ENCODE measurements around the gene SOS1.

Gene SOS1

DNA sequence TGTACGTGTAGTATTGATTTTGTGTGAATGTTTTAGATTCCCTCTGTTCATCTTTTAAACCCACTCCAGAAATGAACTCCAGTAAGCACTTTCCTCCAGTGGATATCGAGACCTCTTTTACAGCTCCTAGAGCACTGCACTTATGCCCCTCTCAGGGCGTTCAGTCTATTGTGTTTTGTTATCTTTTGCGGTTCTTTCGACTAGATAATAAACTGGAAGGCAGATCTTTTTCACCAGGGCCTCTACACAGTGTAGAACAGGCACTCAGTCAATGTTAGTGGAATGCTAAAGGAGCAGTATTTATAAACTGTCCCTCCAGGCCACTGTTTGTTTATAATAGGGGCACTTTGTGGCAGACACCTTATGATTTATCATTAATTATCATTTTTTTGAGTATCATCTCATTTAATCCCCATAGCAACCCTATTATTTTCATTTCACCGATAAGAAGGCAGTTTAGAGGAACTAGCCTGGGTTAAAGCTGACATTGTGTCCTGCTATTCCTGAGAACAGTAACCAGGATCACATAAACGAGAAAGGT, 742 bp upstream of the SOS1 start:
- H3K27ac ChIP-seq (ENCODE audit: low read depth, low read length), result peak overlapping the region; percentile 90

DNA sequence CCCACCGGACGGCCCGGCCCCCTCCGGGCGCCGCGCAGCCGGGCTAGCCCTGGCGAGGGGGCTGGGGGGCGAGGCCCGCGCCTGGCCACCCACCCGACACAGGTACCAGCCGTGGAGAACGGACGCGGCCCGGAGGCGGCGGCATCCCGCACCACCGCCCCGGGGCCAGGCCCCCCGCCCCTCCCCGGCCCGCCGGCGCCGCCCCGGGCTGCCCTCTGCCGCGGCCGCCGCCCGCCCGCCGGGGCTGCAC, 405 bp downstream of the SOS1 start:
- H3K4me3 ChIP-seq (ENCODE audit: low read depth, low read length), result peak overlapping the region; percentile 87; the same call in 1 of the 2 replicates
- H3K36me3 ChIP-seq (ENCODE audit: control insufficient read depth, insufficient read depth, low read length), result peaks cover 17% of the 10 kb centered on the region
- H3K27ac ChIP-seq (ENCODE audit: low read depth, low read length), result peak overlapping the region; percentile 90
- H3K9ac ChIP-seq (ENCODE audit: low read depth, low read length), result peak overlapping the region; percentile 55; the same call in 1 of the 2 replicates
- H3K27me3 ChIP-seq (ENCODE audit: control insufficient read depth, insufficient read depth, low read length), result no peaks in the 10 kb centered on the region
- H3K4me1 ChIP-seq (ENCODE audit: control insufficient read depth, insufficient read depth, low read length), result peaks cover 26% of the 10 kb centered on the region
- no peaks in the 10 kb centered on the region for H3K9me3 ChIP-seq (ENCODE audit: control insufficient read depth, insufficient read depth, low read length)

More for the DNA sequence above, 742 bp upstream of the SOS1 start:
- H3K9ac ChIP-seq (ENCODE audit: low read depth, low read length), result peak overlapping the region; percentile 45; the same call in 1 of the 2 replicates
- peaks cover 26% of the 10 kb centered on the region for H3K4me1 ChIP-seq (ENCODE audit: control insufficient read depth, insufficient read depth, low read length)
- peak overlapping the region; percentile 87 for H3K4me3 ChIP-seq (ENCODE audit: low read depth, low read length)
- H3K36me3 ChIP-seq (ENCODE audit: control insufficient read depth, insufficient read depth, low read length), result peaks cover 6% of the 10 kb centered on the region
- no peaks in the 10 kb centered on the region for H3K9me3 ChIP-seq (ENCODE audit: control insufficient read depth, insufficient read depth, low read length)
- H3K27me3 ChIP-seq (ENCODE audit: control insufficient read depth, insufficient read depth, low read length), result no peaks in the 10 kb centered on the region

DNA sequence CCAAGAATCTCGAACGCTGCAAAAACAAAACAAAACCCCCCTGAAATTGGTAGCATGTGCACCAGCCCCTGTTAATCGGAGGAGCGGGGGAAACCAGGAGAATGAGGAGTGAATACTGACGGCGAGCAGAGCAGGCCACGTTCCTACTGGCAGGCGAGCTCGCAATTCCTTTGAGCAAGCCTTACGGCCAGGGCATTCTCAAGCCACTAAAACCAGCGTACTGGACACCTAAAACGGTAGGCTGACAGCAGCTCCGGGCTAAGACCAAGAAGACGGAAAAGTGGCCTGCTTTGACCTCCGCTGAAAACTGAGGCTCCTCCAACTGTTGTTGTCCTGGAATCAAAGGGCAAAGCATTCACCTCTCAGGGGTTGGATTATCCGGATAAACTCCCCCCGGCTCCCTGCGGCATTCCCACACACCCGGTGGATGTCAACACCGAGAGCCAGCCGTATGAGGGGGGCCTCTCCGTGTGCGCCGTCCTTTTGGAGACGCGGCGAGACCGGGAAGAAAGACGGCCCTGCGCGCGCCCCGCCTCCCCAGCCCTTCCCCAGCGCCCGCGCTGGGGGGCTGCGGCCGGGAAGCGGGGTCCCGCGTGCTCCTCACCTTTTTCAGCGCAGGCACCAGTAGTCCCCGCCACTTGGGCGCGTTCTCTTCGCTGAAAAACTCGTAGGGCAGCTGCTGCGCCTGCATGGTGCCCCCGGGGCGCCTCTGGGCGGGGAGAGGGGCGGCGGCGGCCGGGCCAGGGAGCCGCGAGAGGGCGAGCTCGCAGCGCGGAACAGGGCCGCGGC, 925 bp downstream of the SOS1 start:
- Histone ChIP-seq H3K4me3 (ENCODE audit: low read depth, low read length) (peak overlapping the region; percentile 87), H3K4me1 (ENCODE audit: control insufficient read depth, insufficient read depth, low read length) (peaks cover 21% of the 10 kb centered on the region)

DNA sequence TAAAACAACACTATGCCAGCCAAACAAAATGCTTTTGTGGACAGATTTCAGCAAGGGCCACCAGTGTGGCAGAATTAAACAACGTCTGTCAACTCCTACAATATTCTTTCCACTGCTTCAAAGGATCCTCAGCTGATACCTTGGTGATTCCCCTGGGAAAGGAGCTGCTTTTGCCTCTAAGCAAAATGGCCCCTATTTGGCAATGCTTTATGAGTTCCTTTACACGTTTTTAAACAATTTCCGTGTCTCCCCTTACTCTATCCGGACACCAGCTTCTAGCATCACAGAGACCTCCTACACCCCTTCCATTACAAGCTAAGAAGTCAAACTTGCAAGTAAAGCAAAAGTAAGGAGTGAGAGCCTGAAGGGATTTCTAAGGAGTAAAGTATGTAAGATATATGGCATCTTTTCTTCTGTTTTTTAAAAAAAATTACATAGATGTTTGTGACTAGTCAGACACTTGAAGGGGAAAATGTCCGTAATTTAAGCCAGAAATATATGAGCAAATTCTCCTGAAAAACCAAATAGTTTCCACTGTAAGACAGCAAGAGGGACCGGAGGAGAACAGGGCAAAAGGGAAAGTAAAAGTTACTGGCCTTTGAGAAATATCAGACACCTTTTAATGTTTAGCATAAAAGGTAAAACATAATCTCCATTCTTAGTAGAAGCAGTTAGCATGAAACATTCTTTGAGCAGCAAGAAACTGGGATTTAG, 1.9 kb downstream of the SOS1 start:
- H3K27ac ChIP-seq (ENCODE audit: low read depth, low read length), result no peak overlapping the region
- peak overlapping the region; percentile 87 for H3K4me3 ChIP-seq (ENCODE audit: low read depth, low read length)
- no peaks in the 10 kb centered on the region for H3K27me3 ChIP-seq (ENCODE audit: control insufficient read depth, insufficient read depth, low read length)

More for the DNA sequence above, 925 bp downstream of the SOS1 start:
- peak overlapping the region; percentile 55 for H3K9ac ChIP-seq (ENCODE audit: low read depth, low read length)
- no peaks in the 10 kb centered on the region for H3K27me3 ChIP-seq (ENCODE audit: control insufficient read depth, insufficient read depth, low read length)
- peaks cover 17% of the 10 kb centered on the region for H3K36me3 ChIP-seq (ENCODE audit: control insufficient read depth, insufficient read depth, low read length)
- peak overlapping the region; percentile 90 for H3K27ac ChIP-seq (ENCODE audit: low read depth, low read length)
- no peaks in the 10 kb centered on the region for H3K9me3 ChIP-seq (ENCODE audit: control insufficient read depth, insufficient read depth, low read length)

DNA sequence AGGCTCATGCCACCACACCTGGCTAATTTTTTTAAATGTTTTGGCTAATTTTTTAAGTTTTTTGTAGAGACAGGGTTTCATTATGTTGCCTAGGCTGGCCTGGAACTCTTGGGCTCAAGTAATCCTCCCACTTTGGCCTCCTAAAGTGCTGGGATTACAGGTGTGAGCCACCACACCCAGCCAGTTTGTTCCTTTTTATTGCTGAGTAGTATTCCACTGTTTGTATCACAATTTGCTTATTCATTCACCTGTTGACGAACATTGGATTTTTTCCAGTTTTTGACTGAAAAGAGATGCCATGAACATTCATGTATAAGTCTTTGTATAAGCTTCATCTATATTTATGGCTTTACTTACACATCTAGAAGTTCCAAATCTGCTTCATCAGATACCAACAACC, 5.3 kb downstream of the SOS1 start:
- Histone ChIP-seq H3K4me1 (ENCODE audit: control insufficient read depth, insufficient read depth, low read length) (peaks cover 14% of the 10 kb centered on the region), H3K27me3 (ENCODE audit: control insufficient read depth, insufficient read depth, low read length) (no peaks in the 10 kb centered on the region), H3K4me3 (ENCODE audit: low read depth, low read length) (no peak overlapping the region)

More for the DNA sequence above, 1.9 kb downstream of the SOS1 start:
- Histone ChIP-seq H3K4me1 (ENCODE audit: control insufficient read depth, insufficient read depth, low read length) (peaks cover 20% of the 10 kb centered on the region), H3K9ac (ENCODE audit: low read depth, low read length) (peak overlapping the region; percentile 55; the same call in 1 of the 2 replicates), H3K36me3 (ENCODE audit: control insufficient read depth, insufficient read depth, low read length) (peaks cover 17% of the 10 kb centered on the region), H3K9me3 (ENCODE audit: control insufficient read depth, insufficient read depth, low read length) (no peaks in the 10 kb centered on the region)

DNA sequence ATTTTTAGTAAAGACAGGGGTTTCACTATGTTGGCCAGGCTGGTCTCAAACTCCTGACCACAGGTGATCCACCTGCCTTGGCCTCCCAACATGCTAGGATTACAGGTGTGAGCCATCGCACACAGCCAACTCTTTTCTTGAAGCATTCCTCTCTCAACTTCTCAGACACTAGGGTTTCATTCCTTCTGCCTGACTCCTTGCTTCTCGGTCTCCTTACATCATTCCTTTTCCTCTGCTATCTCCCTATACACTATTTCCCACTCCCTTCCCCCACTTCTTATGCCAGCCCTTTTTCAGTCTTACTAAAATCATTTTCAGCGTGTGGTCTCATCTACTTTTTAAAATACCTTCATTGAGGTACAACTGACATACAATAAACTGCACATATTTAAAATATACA, 6.1 kb downstream of the SOS1 start:
- peaks cover 24% of the 10 kb centered on the region for H3K36me3 ChIP-seq (ENCODE audit: control insufficient read depth, insufficient read depth, low read length)
- no peak overlapping the region for H3K27ac ChIP-seq (ENCODE audit: low read depth, low read length)
- peaks cover 15% of the 10 kb centered on the region for H3K4me1 ChIP-seq (ENCODE audit: control insufficient read depth, insufficient read depth, low read length)
- H3K9ac ChIP-seq (ENCODE audit: low read depth, low read length), result no peak overlapping the region
- no peak overlapping the region for H3K4me3 ChIP-seq (ENCODE audit: low read depth, low read length)
- no peaks in the 10 kb centered on the region for H3K9me3 ChIP-seq (ENCODE audit: control insufficient read depth, insufficient read depth, low read length)
- no peaks in the 10 kb centered on the region for H3K27me3 ChIP-seq (ENCODE audit: control insufficient read depth, insufficient read depth, low read length)

More for the DNA sequence above, 5.3 kb downstream of the SOS1 start:
- H3K9ac ChIP-seq (ENCODE audit: low read depth, low read length), result no peak overlapping the region
- no peaks in the 10 kb centered on the region for H3K9me3 ChIP-seq (ENCODE audit: control insufficient read depth, insufficient read depth, low read length)
- peaks cover 24% of the 10 kb centered on the region for H3K36me3 ChIP-seq (ENCODE audit: control insufficient read depth, insufficient read depth, low read length)
- no peak overlapping the region for H3K27ac ChIP-seq (ENCODE audit: low read depth, low read length)

DNA sequence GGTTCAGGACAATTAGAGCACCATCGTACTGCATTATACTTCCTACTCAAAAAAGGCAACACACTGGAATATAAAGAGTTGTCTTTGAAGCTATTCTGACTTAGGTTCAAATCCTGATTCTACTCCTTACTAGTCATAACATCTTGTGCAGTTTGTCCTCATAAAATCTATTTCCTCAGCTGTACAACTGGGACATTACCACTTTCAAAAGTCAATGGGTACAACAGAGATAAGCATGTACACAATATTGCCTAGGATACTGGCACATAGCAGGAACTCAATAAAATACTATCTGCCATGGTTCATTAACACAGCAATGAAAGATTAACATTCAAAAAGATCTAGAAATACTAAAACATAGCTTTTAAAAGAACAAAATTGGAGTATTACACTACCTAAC, 11.3 kb downstream of the SOS1 start:
- no peaks in the 10 kb centered on the region for H3K27me3 ChIP-seq (ENCODE audit: control insufficient read depth, insufficient read depth, low read length)
- H3K4me3 ChIP-seq (ENCODE audit: low read depth, low read length), result no peak overlapping the region
- H3K4me1 ChIP-seq (ENCODE audit: control insufficient read depth, insufficient read depth, low read length), result peaks cover 23% of the 10 kb centered on the region
- no peak overlapping the region for H3K27ac ChIP-seq (ENCODE audit: low read depth, low read length)
- no peaks in the 10 kb centered on the region for H3K9me3 ChIP-seq (ENCODE audit: control insufficient read depth, insufficient read depth, low read length)
- no peak overlapping the region for H3K9ac ChIP-seq (ENCODE audit: low read depth, low read length)
- H3K36me3 ChIP-seq (ENCODE audit: control insufficient read depth, insufficient read depth, low read length), result peaks cover 7% of the 10 kb centered on the region; the same call in 1 of the 2 replicates

DNA sequence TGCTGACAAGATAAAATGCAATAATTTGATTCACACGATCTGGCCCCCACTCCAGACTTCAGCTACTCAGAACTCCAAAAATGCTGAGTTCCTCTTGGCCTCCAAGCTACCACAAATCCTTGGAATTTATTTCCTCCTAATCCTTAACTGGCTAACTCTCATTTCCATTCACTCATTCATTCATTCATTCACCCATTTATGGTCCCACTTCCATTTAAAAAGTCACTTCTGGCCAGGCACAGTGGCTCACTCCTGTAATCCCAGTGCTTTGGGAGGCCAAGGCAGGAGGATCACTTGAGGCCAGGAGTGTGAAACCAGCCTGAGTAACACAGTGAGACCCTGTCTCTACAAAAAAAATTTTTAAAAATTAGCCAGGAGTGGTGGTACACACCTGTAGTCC, 12.5 kb downstream of the SOS1 start:
- Histone ChIP-seq H3K9ac (ENCODE audit: low read depth, low read length) (no peak overlapping the region), H3K27ac (ENCODE audit: low read depth, low read length) (no peak overlapping the region), H3K9me3 (ENCODE audit: control insufficient read depth, insufficient read depth, low read length) (no peaks in the 10 kb centered on the region), H3K4me3 (ENCODE audit: low read depth, low read length) (no peak overlapping the region), H3K27me3 (ENCODE audit: control insufficient read depth, insufficient read depth, low read length) (no peaks in the 10 kb centered on the region), H3K36me3 (ENCODE audit: control insufficient read depth, insufficient read depth, low read length) (peaks cover 7% of the 10 kb centered on the region; the same call in 1 of the 2 replicates), H3K4me1 (ENCODE audit: control insufficient read depth, insufficient read depth, low read length) (peaks cover 23% of the 10 kb centered on the region)

DNA sequence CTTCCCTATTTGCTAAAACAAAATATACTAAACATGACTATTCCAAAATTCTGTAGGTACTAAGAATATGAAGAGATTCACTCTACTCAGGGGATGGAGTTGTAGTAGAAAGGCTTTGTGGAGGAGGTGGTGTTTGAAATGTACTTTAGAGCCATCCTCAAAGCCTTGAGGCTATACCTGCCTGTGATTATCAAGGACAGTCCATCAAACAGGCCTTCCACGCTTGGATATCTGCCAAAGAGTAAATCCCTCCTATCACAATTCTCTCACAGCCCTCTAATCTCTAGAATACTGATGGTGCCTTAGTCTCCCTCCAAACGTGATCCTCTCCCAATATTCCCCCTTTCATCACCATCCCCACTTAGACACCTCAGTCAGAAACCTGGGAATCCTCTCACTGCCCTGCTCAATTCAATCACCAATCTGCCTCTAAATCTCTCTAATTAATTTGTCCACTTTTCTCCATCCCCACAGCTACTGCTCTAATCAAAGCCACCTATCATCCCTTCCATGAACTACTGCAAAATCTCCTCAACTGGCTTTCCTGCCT, 13.1 kb downstream of the SOS1 start:
- H3K4me1 ChIP-seq (ENCODE audit: control insufficient read depth, insufficient read depth, low read length), result peaks cover 23% of the 10 kb centered on the region

DNA sequence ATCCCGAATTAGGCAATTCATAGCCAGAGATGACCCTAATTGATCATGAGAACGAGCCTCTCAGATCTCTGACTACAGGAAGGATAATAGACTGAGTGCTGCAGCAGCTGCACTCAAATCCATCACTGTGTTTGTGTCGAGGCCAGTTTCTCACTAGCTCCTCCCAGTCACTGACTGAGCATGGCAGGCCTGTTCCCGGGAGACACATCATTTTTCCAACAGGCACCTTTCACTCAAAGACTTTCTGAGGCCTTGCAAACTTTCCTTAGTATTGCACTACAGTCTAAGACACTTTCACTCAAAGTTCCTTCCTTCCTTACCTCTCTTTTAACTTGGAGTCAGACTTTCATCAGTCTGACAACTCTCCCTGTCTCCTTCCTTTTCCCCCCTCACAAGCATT, 13.7 kb downstream of the SOS1 start:
- Histone ChIP-seq H3K36me3 (ENCODE audit: control insufficient read depth, insufficient read depth, low read length) (0 out of 2 replicates have a peak, but pooled peaks cover 2% of the 10 kb centered on the region), H3K27ac (ENCODE audit: low read depth, low read length) (no peak overlapping the region), H3K27me3 (ENCODE audit: control insufficient read depth, insufficient read depth, low read length) (no peaks in the 10 kb centered on the region)

More for the DNA sequence above, 13.1 kb downstream of the SOS1 start:
- no peak overlapping the region for H3K4me3 ChIP-seq (ENCODE audit: low read depth, low read length)
- H3K9ac ChIP-seq (ENCODE audit: low read depth, low read length), result no peak overlapping the region
- peaks cover 7% of the 10 kb centered on the region; the same call in 1 of the 2 replicates for H3K36me3 ChIP-seq (ENCODE audit: control insufficient read depth, insufficient read depth, low read length)
- no peaks in the 10 kb centered on the region for H3K9me3 ChIP-seq (ENCODE audit: control insufficient read depth, insufficient read depth, low read length)
- H3K27ac ChIP-seq (ENCODE audit: low read depth, low read length), result no peak overlapping the region
- no peaks in the 10 kb centered on the region for H3K27me3 ChIP-seq (ENCODE audit: control insufficient read depth, insufficient read depth, low read length)

More for the DNA sequence above, 13.7 kb downstream of the SOS1 start:
- no peak overlapping the region for H3K4me3 ChIP-seq (ENCODE audit: low read depth, low read length)
- no peaks in the 10 kb centered on the region for H3K9me3 ChIP-seq (ENCODE audit: control insufficient read depth, insufficient read depth, low read length)
- no peak overlapping the region for H3K9ac ChIP-seq (ENCODE audit: low read depth, low read length)
- H3K4me1 ChIP-seq (ENCODE audit: control insufficient read depth, insufficient read depth, low read length), result peaks cover 23% of the 10 kb centered on the region
